GM21390 (cell line): ENCODE data around the gene CLASRP.

ENCODE experiments used
- ATAC-seq: cut with Tn5 transposase; IDR thresholded peaks from one replicate; pipeline ENCODE4 v1.9.1; 2021; ENCODE audit not compliant: unreplicated experiment

CLASRP gene

DNA sequence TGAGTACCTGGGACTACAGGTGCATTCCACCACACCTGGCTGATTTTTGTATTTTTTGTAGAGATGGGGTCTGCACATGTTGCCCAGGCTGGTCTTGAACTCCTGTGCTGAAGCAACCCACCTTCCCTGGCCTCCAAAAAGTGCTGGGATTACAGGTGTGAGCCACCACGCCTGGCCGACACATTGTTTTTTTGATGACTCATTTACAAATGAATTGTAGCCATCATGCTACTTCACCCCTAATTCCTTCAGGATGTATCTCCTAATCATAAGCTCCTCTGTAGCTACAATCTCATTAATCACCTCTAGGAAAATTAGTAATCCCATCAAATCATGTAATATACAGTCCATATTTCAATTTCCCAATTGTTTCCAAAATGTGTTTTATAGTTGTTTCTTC is 19.7 kb upstream of the CLASRP start:
- ATAC-seq: no peak

GRCh38 chr19:45020071-45020470 is 18.8 kb upstream of the CLASRP start:
- ATAC-seq: no peak

DNA sequence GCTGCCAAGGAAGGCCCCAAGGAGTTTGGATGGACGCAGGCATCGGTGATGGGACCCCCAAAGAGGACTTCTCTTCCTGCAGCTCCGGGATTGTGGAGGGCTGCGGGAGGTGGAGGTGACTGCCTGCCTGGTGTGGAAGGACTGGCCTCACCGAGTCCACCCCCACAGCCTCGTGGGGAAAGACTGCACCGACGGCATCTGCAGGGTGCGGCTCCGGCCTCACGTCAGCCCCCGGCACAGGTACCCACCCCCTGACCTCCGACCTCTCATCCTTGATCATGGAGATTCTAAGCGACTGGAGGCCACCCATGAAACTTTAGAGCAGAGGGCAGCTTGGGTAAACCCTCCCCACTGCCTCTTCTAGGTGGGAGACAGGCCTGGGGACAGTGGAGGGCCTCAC is 16.9 kb upstream of the CLASRP start:
- ATAC-seq: no peak

GRCh38 chr19:45023048-45023447 is 15.8 kb upstream of the CLASRP start:
- no peak for ATAC-seq

DNA sequence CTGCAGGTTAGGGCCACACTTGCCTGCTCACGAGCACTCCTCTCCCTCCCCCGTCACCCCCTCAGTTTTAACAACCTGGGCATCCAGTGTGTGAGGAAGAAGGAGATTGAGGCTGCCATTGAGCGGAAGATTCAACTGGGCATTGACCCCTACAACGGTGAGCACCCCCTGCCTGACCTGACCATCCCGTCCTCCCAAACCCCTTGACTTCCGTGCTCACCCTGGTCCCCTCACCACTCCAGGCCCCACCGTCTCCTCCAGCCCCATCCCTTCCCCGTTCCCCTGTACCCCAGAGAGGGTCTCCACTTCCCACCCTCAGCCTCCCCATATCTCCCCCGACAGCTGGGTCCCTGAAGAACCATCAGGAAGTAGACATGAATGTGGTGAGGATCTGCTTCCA is 13.6 kb upstream of the CLASRP start:
- ATAC-seq: no peak

DNA sequence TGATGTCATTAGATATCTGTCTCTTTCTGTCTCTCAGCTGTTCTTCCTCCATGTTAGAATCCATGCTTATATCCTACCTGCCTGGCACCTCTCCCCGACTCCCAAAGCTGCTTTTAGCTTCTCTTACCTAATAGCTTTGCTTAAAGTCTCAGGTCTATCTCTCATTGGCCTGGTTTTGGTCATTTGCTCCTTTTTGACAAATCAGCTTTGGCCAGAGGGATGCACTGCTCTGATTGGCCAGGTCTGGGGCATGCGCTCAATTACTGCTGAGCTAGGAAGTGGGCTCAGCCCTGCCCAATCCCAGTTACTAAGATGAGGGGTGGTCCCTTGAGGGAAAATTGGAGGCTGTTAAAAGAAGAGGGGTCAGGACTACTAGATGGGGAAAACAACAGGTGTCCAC is 11.5 kb upstream of the CLASRP start:
- ATAC-seq: no peak

GRCh38 chr19:45030825-45031224 is 8.0 kb upstream of the CLASRP start:
- ATAC-seq: no peak

GRCh38 chr19:45032421-45032820 is 6.4 kb upstream of the CLASRP start:
- ATAC-seq: no peak

DNA sequence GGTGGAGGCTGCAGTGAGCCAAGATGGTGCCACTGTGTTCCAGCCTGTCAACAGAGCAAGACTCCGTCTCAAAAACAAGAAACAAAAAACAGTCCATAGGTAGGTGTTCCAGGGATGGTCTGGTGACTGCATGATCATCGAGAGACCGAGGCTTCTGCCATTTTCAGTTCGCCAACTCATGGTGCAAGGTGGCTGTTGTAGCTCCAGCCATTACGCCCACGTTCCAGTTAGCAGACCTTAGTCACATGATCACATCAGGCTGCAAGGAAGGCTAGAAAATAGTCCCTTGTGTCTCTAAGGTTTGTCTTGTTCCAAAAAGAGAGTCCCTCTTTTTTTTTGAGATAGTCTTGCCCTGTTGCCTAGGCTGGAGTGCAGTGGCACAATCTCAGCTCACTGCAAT is 3.1 kb upstream of the CLASRP start:
- no peak for ATAC-seq

DNA sequence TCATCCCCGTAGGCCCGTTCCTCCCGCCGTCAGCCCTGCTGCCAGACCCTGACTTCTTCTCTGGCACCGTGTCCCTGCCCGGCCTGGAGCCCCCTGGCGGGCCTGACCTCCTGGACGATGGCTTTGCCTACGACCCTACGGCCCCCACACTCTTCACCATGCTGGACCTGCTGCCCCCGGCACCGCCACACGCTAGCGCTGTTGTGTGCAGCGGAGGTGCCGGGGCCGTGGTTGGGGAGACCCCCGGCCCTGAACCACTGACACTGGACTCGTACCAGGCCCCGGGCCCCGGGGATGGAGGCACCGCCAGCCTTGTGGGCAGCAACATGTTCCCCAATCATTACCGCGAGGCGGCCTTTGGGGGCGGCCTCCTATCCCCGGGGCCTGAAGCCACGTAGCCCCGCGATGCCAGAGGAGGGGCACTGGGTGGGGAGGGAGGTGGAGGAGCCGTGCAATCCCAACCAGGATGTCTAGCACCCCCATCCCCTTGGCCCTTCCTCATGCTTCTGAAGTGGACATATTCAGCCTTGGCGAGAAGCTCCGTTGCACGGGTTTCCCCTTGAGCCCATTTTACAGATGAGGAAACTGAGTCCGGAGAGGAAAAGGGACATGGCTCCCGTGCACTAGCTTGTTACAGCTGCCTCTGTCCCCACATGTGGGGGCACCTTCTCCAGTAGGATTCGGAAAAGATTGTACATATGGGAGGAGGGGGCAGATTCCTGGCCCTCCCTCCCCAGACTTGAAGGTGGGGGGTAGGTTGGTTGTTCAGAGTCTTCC is 1.3 kb upstream of the CLASRP start:
- no peak for ATAC-seq

DNA sequence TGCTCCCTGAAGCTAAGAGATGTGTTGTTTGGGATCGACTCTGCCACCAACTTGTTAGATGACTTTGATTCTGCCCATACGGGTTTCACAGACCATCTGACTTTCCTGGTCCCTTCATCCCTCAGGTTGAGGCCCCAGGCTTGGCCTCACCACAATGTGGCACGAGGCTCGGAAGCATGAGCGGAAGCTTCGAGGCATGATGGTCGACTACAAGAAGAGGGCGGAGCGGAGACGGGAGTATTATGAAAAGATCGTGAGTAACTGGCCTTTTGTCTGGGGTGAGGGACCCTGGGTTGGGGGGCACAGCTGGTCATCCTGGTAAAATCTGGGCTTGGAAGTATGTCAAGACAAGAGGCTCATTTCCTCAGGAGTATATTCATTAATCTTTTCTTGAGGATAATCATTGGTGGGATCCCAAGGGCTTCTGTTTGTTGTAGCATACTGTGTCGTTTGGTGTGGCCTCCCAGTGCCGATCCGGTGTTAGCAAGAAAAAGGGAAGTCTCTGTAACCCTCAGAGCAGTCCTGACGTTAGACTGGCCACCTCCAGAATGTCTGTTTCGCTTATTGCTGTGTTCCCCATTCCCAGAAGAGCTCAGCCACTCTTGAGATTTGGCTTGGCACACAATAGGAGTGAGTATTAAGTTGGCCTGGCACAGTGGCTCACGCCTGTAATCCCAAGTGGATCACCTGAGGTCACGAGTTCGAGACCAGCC is 1.4 kb downstream of the CLASRP start:
- no peak for ATAC-seq

DNA sequence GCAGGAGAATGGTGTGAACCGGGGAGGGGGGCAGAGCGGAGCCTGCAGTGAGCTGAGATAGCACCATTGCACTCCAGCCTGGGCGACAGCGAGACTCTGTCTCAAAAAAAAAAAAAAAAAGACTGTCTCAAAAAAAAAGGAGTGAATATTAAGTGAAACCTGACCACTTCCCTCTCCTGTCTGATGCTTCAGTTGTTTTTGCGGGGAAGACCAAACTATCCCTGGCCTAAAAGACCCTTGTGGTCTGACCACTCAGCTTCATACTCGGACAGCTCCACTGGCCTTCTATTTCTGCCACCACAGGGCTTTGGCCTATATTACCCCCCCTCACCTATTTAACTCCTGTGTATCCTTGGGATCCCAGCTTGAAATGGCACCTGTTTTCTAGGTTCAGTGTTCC is 2.3 kb downstream of the CLASRP start:
- ATAC-seq: no peak

DNA sequence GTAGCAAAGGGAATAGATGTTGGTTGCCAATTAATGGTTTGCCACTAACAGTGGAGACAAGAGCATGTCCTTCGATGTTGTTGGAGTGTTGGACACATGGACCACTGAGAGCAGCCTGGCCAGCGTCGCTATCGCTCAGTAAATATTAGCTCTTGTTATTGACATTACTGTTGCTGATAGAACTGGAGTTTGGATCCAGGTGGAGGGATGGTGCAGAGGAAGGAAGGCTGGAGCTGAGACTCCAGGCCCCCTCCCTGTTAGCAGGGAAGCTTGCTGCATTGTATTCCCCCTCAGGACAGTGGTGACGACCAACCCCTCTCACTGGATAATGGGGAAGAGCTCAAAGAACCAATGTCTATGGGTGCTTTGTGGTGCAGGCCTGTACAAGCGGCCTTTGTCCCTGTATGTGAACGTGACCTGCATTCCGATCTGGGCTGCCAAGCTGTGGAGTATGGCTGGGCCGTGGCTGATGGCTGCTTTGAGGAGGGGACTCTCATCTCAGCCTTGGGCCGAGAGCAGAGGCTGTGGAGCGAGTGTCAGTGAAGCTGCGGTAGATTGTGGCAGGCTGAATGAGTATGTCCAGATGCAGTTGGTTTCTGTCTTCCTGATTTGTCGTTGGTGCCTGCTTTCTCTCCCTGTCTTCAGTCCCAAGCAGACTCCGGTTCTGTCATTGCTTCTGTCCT is 7.0 kb downstream of the CLASRP start:
- no peak for ATAC-seq

GRCh38 chr19:45046355-45046754 is 7.5 kb downstream of the CLASRP start:
- no peak for ATAC-seq

- ATAC-seq: no peak
Observed at GRCh38 chr19:45047188-45047797, 8.4 kb downstream of the CLASRP start.

DNA sequence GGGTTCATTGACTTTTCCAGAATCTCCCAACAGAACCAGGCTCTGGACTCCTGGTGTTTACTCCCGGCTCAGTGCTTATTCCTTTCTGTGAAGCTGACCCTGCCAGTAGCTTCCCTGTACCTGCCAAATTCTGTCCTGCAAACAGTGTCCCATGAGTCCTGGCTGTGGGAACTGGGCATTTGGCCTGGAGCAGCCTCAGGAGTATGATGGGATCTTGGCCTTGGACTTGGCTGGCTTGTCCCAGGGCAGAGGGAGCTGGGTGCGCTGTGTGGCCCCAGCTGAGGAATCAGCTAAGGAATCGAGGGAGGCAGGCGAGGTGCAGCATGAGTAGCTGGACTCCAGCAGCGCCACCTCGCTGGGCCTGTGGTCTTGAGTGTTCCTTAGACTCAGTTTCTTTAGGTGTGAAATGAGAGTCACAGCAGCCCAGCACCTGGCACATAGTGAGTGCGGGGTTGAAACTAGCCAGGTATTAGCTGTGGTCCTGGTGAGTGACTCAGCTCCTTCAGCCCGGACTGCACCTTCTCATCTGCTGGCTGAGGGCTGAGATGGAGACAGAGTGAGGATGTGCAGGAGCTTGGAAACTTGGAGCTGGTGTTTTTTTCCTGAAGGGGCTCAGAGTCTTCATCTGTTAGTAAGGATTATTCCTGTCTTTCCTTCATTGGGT is 10.4 kb downstream of the CLASRP start:
- ATAC-seq: no peak

- ATAC-seq: no peak
Observed at GRCh38 chr19:45050036-45050435, 11.2 kb downstream of the CLASRP start.

DNA sequence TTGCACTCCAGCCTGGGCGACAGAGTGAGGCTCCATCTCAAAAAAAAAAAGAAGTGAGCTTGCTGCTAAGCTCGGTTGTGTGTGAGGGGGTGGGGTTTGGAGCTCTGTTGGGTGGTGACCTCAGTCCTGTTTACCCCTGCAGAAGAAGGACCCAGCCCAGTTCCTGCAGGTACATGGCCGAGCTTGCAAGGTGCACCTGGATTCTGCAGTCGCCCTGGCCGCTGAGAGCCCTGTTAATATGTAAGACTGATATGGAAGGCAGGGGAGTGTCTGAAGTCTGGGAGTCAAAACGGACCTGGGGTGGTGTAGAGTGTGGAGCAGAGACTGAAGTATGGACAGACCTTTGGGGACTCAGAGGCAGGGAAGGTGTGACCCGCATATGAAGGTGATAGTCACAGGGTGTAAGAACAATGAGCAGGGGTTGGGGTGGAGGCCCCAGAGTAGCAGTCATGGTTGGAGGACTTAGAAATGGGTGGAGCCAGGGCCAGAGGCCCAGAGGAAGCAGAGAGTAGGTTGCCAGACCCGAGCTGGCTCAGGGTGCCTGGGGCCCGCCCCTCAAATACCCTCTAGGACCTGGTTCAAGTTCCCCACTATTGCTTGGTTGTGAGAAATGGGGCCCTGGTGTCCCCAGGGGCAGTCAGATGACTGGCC is 13.2 kb downstream of the CLASRP start:
- ATAC-seq: no peak

DNA sequence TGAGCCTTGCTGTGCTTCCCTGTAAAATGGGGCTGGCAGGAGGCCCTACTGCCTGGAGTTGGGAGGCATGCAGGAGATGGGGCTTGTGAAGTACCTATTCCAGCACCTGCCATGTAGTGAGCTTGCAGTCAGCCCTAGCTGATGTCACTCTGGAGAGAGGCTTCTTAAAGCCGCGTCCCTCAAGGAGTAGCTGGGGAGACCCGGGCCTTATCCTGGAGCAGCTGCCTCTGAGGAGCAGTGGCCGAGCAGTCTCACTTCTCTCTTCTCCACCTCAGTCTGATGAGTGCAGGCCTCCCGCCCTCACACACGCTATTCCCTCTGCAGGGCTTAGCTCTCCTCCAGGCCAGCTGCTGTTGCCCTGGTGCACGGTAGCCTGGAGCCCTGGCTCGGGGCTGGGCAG is 18.0 kb downstream of the CLASRP start:
- ATAC-seq: no peak

- no peak for ATAC-seq
Observed at GRCh38 chr19:45057444-45057843, 18.6 kb downstream of the CLASRP start.
